Measurements from ENCODE around the gene DAAM1. TPM values are rescaled to one million over a fixed set of nuclear protein-coding genes. Genes with fewer than 3 reads are reported as not detected.
A peak's percentile ranks its signal among the peaks of the same experiment; 100 is the strongest.

The DAAM1 gene
- polyA plus RNA-seq (ENCODE audit: insufficient read length in 12 of 12): 100 to 1,000 TPM in 1 of 12 donors, 10 to 100 TPM in 11; 28.9 to 120 (median 46.9) TPM
- long read RNA-seq, donor 1, partial matches to known transcripts: 0 of 8 reads
- long read RNA-seq, donor 1, other reads (novel, unspliced or antisense): 0 of 8 reads
- long read RNA-seq, donor 2, full-length matches to known transcripts: 7 of 7 reads
- long read RNA-seq, donor 2, partial matches to known transcripts: 0 of 7 reads
- long read RNA-seq, donor 2, other reads (novel, unspliced or antisense): 0 of 7 reads
- long read RNA-seq, donor 3, partial matches to known transcripts: 0 of 4 reads
- long read RNA-seq, donor 3, other reads (novel, unspliced or antisense): 0 of 4 reads
- long read RNA-seq, donor 4, full-length matches to known transcripts: 1 of 1 reads
- long read RNA-seq, donor 4, partial matches to known transcripts: 0 of 1 reads
- long read RNA-seq, donor 4, other reads (novel, unspliced or antisense): 0 of 1 reads
- long read RNA-seq, donor 5, full-length matches to known transcripts: 8 of 13 reads
- long read RNA-seq, donor 5, partial matches to known transcripts: 5 of 13 reads
- long read RNA-seq, donor 5, other reads (novel, unspliced or antisense): 0 of 13 reads
- long read RNA-seq, donor 6, partial matches to known transcripts: 0 of 6 reads
- long read RNA-seq, donor 6, other reads (novel, unspliced or antisense): 0 of 6 reads
- long read RNA-seq, donor 7, partial matches to known transcripts: 0 of 3 reads
- long read RNA-seq, donor 7, other reads (novel, unspliced or antisense): 0 of 3 reads
- long read RNA-seq, donor 8, partial matches to known transcripts: 0 of 4 reads
- long read RNA-seq, donor 8, other reads (novel, unspliced or antisense): 0 of 4 reads
- long read RNA-seq, donor 9, partial matches to known transcripts: 0 of 3 reads
- long read RNA-seq, donor 9, other reads (novel, unspliced or antisense): 0 of 3 reads
- long read RNA-seq, donor 10, partial matches to known transcripts: 0 of 7 reads
- long read RNA-seq, donor 10, other reads (novel, unspliced or antisense): 0 of 7 reads
- long read RNA-seq, donor 11, partial matches to known transcripts: 0 of 3 reads
- long read RNA-seq, donor 11, other reads (novel, unspliced or antisense): 0 of 3 reads

GRCh38 chr14:59188461-59189090 lies at the start of gene DAAM1:
TSS of gene DAAM1 (plus strand) at chr14:59188667. CDS start at chr14:59263478, 74,811 bp downstream.
- peak; percentile 98 for DNase-seq

- DNase-seq: no peak
Measured at GRCh38 chr14:59139324-59139723, 49.1 kb upstream of the DAAM1 start.

- no peak for DNase-seq
Measured at GRCh38 chr14:59140106-59140843, 48.2 kb upstream of the DAAM1 start.

- DNase-seq: no peak
Measured at GRCh38 chr14:59146484-59146883, 42.0 kb upstream of the DAAM1 start.

- no peak for DNase-seq
Measured at GRCh38 chr14:59147007-59147406, 41.5 kb upstream of the DAAM1 start.

- no peak for DNase-seq
Measured at GRCh38 chr14:59148334-59148900, 40.0 kb upstream of the DAAM1 start.

- DNase-seq: no peak
Measured at GRCh38 chr14:59150990-59151389, 37.5 kb upstream of the DAAM1 start.

GRCh38 chr14:59154373-59154772 lies 34.1 kb upstream of the DAAM1 start:
- DNase-seq: no peak

GRCh38 chr14:59155886-59156285 lies 32.6 kb upstream of the DAAM1 start:
- no peak for DNase-seq

- no peak for DNase-seq
Measured at GRCh38 chr14:59159169-59159568, 29.3 kb upstream of the DAAM1 start.

GRCh38 chr14:59160506-59160905 lies 28.0 kb upstream of the DAAM1 start:
- peak; percentile 24 for DNase-seq

GRCh38 chr14:59161561-59162175 lies 26.8 kb upstream of the DAAM1 start:
- peak; percentile 51 for DNase-seq

- no peak for DNase-seq
Measured at GRCh38 chr14:59166258-59166657, 22.2 kb upstream of the DAAM1 start.

- DNase-seq: no peak
Measured at GRCh38 chr14:59175404-59175803, 13.1 kb upstream of the DAAM1 start.

GRCh38 chr14:59176765-59177164 lies 11.7 kb upstream of the DAAM1 start:
- DNase-seq: no peak

GRCh38 chr14:59177262-59177661 lies 11.2 kb upstream of the DAAM1 start:
- no peak for DNase-seq

- DNase-seq: no peak
Measured at GRCh38 chr14:59181791-59182190, 6.7 kb upstream of the DAAM1 start.

GRCh38 chr14:59182641-59183040 lies 5.8 kb upstream of the DAAM1 start:
- DNase-seq: no peak

GRCh38 chr14:59183150-59183549 lies 5.3 kb upstream of the DAAM1 start:
- no peak for DNase-seq

GRCh38 chr14:59184396-59184795 lies 4.1 kb upstream of the DAAM1 start:
- DNase-seq: no peak

Measured in muscle of arm (tissue), 14 donors.